HEK293T (cell line): ENCODE measurements around the gene ELMO2.

Experiments used
- ARNT ChIP-seq: fragments of 450-650 bp; IDR thresholded peaks from 2 replicates; pipeline ENCODE4 v1.6.1; 2017; ENCODE audit warnings: mild to moderate bottlenecking
- BHLHE40 ChIP-seq: fragments of 450-650 bp; IDR thresholded peaks from 2 replicates; pipeline ENCODE4 v1.6.1; 2016; ENCODE audit warnings: mild to moderate bottlenecking, moderate library complexity, borderline replicate concordance
- ELF4 ChIP-seq: fragments of 450-650 bp; IDR thresholded peaks from 2 replicates; pipeline ENCODE4 v1.6.1; 2017; ENCODE audit warnings: antibody characterized with exemption
- FOXA1 ChIP-seq: fragments of 450-650 bp; IDR thresholded peaks from 2 replicates; pipeline ENCODE4 v1.6.1; 2016; ENCODE audit warnings: mild to moderate bottlenecking
- FOXK2 ChIP-seq: fragments of 450-650 bp; IDR thresholded peaks from 2 replicates; pipeline ENCODE4 v1.6.1; 2016; ENCODE audit warnings: mild to moderate bottlenecking
- FOXM1 ChIP-seq: fragments of 450-650 bp; IDR thresholded peaks from 2 replicates; pipeline ENCODE4 v1.6.1; 2017; ENCODE audit warnings: mild to moderate bottlenecking, borderline replicate concordance
- HDGF ChIP-seq: fragments of 450-650 bp; IDR thresholded peaks from 2 replicates; pipeline ENCODE4 v1.6.1; 2017; ENCODE audit warnings: antibody characterized with exemption, borderline replicate concordance
- L3MBTL2 ChIP-seq: fragments of 450-650 bp; conservative IDR thresholded peaks from 2 replicates; pipeline ENCODE4 v1.6.1; 2016; ENCODE audit warnings: mild to moderate bottlenecking
- NFRKB ChIP-seq: fragments of 450-650 bp; IDR thresholded peaks from 2 replicates; pipeline ENCODE4 v1.6.1; 2016; ENCODE audit warnings: mild to moderate bottlenecking, moderate library complexity
- SP1 ChIP-seq: fragments of 450-650 bp; IDR thresholded peaks from 2 replicates; pipeline ENCODE4 v1.6.1; 2017
- SUZ12 ChIP-seq: fragments of 450-650 bp; IDR thresholded peaks from 2 replicates; pipeline ENCODE4 v1.6.1; 2016; ENCODE audit warnings: mild to moderate bottlenecking
- TARDBP ChIP-seq: fragments of 450-650 bp; IDR thresholded peaks from 2 replicates; pipeline ENCODE4 v1.6.1; 2016
- ZNF384 ChIP-seq: fragments of 450-650 bp; IDR thresholded peaks from 2 replicates; pipeline ENCODE4 v1.6.1; 2016
- TF ChIP-seq, protein P1 (sequence below): fragments of 450-650 bp; IDR thresholded peaks from 2 replicates; pipeline ENCODE4 v1.6.1; 2016

DNA sequence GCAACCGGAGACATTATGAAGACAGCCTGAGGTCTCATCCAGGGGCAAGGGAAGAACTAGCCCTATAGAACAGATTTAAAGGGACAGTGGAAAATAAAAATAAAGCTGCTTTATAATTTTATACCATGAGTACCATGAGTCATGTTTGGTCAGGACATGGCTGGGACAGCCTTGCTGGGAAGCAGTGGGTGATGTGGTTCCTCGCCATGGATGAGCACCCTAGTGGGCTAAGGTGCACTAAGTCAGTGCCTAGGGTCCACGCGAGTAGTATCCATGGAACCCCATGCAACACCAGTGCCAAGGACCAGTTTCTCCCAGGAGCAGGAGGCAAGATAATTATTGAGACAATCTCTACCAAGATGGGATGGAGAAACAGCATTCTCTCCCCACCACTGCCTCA lies 33.4 kb upstream of the ELMO2 start:
- TF ChIP-seq TARDBP (no peak), FOXK2 (no peak), ARNT (no peak), SUZ12 (no peak), SP1 (no peak), NFRKB (no peak), HDGF (no peak), ELF4 (no peak), BHLHE40 (no peak), FOXM1 (no peak), L3MBTL2 (no peak), ZNF384 (no peak), FOXA1 (no peak)
- TF ChIP-seq, protein P1, sequence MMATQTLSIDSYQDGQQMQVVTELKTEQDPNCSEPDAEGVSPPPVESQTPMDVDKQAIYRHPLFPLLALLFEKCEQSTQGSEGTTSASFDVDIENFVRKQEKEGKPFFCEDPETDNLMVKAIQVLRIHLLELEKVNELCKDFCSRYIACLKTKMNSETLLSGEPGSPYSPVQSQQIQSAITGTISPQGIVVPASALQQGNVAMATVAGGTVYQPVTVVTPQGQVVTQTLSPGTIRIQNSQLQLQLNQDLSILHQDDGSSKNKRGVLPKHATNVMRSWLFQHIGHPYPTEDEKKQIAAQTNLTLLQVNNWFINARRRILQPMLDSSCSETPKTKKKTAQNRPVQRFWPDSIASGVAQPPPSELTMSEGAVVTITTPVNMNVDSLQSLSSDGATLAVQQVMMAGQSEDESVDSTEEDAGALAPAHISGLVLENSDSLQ: no peak
